Measurements from ENCODE around the gene ADCYAP1. TPM values are rescaled to one million over a fixed set of nuclear protein-coding genes. Genes with fewer than 3 reads are reported as not detected.

Gene ADCYAP1
- total and polyA plus RNA-seq, 2 experiments from 2014 or later = not detected

GRCh38 chr18:949724-950631, 45.3 kb downstream of the ADCYAP1 start:
- TF ChIP-seq EZH2 (IDR thresholded peaks at IDR 0.05; ENCODE audit: insufficient read depth, poor library complexity, severe bottlenecking) (no peak), EZH2phosphoT487 (IDR thresholded peaks at IDR 0.05; ENCODE audit: insufficient read depth, low read depth) (no peak)
- no peak overlapping the region for H3K9ac ChIP-seq
- H3K4me2 ChIP-seq (ENCODE audit: unreplicated experiment) = no peak overlapping the region
- no peaks in the 10 kb centered on the region for H3K79me2 ChIP-seq (ENCODE audit: insufficient read depth)
- no peaks in the 10 kb centered on the region for H3K36me3 ChIP-seq (ENCODE audit: low read depth)
- no peaks in the 10 kb centered on the region for H3F3A ChIP-seq (ENCODE audit: insufficient read depth)
- H3K9me2 ChIP-seq (ENCODE audit: insufficient read depth) = no peaks in the 10 kb centered on the region
- DNase-seq = no peak
- in situ Hi-C loops (cut with MboI) = no loop called here
- H3K9me3 ChIP-seq (ENCODE audit: low read depth) = no peaks in the 10 kb centered on the region
- H3K27ac ChIP-seq = no peak overlapping the region
- H3K4me1 ChIP-seq (ENCODE audit: insufficient read depth) = no peaks in the 10 kb centered on the region
- no peaks in the 10 kb centered on the region for H4K20me1 ChIP-seq (ENCODE audit: insufficient read depth)
- H2AFZ ChIP-seq = no peak overlapping the region
- 29 to 32% methylated on average over 9 of the region's 9 CpGs for WGBS, 2 experiments (ENCODE audit: low coverage in 1 of 2, low lambda C conversion rate in 2 of 2, missing lambda C conversion rate in 2 of 2)
- no peaks in the 10 kb centered on the region for H3K27me3 ChIP-seq (replicated peaks; ENCODE audit: insufficient read depth)
- no peak overlapping the region for H3K4me3 ChIP-seq

- Histone ChIP-seq H3K27ac (no peak overlapping the region), H3K9ac (no peak overlapping the region), H3K9me3 (ENCODE audit: low read depth) (no peaks in the 10 kb centered on the region), H2AFZ (no peak overlapping the region), H4K20me1 (ENCODE audit: insufficient read depth) (no peaks in the 10 kb centered on the region), H3K27me3 (replicated peaks; ENCODE audit: insufficient read depth) (no peaks in the 10 kb centered on the region), H3K79me2 (ENCODE audit: insufficient read depth) (no peaks in the 10 kb centered on the region), H3K4me1 (ENCODE audit: insufficient read depth) (no peaks in the 10 kb centered on the region), H3K9me2 (ENCODE audit: insufficient read depth) (no peaks in the 10 kb centered on the region), H3F3A (ENCODE audit: insufficient read depth) (no peaks in the 10 kb centered on the region), H3K4me2 (ENCODE audit: unreplicated experiment) (no peak overlapping the region), H3K4me3 (no peak overlapping the region), H3K36me3 (ENCODE audit: low read depth) (no peaks in the 10 kb centered on the region)
- WGBS, 2 experiments (ENCODE audit: low coverage in 1 of 2, low lambda C conversion rate in 2 of 2, missing lambda C conversion rate in 2 of 2) = 34 to 36% methylated on average over 5 of the region's 5 CpGs
- TF ChIP-seq EZH2phosphoT487 (IDR thresholded peaks at IDR 0.05; ENCODE audit: insufficient read depth, low read depth) = no peak
- no peak for TF ChIP-seq EZH2 (IDR thresholded peaks at IDR 0.05; ENCODE audit: insufficient read depth, poor library complexity, severe bottlenecking)
- in situ Hi-C loops (cut with MboI) = no loop called here
- DNase-seq = no peak
Observed at GRCh38 chr18:950882-951495, 46.3 kb downstream of the ADCYAP1 start.

GRCh38 chr18:955384-956066, 50.9 kb downstream of the ADCYAP1 start:
- Histone ChIP-seq H4K20me1 (ENCODE audit: insufficient read depth) (no peaks in the 10 kb centered on the region), H3K36me3 (ENCODE audit: low read depth) (no peaks in the 10 kb centered on the region), H3K9ac (no peak overlapping the region), H3K4me2 (ENCODE audit: unreplicated experiment) (no peak overlapping the region), H3K27ac (no peak overlapping the region), H3K4me1 (ENCODE audit: insufficient read depth) (no peaks in the 10 kb centered on the region), H2AFZ (no peak overlapping the region), H3F3A (ENCODE audit: insufficient read depth) (no peaks in the 10 kb centered on the region), H3K9me2 (ENCODE audit: insufficient read depth) (no peaks in the 10 kb centered on the region), H3K79me2 (ENCODE audit: insufficient read depth) (no peaks in the 10 kb centered on the region), H3K4me3 (no peak overlapping the region), H3K9me3 (ENCODE audit: low read depth) (no peaks in the 10 kb centered on the region), H3K27me3 (replicated peaks; ENCODE audit: insufficient read depth) (no peaks in the 10 kb centered on the region)
- TF ChIP-seq EZH2phosphoT487 (IDR thresholded peaks at IDR 0.05; ENCODE audit: insufficient read depth, low read depth) = no peak
- no peak for TF ChIP-seq EZH2 (IDR thresholded peaks at IDR 0.05; ENCODE audit: insufficient read depth, poor library complexity, severe bottlenecking)
- in situ Hi-C loops (cut with MboI) = no loop called here
- no peak for DNase-seq
- WGBS, 2 experiments (ENCODE audit: low coverage in 1 of 2, low lambda C conversion rate in 2 of 2, missing lambda C conversion rate in 2 of 2) = 7 to 11% methylated on average over 6 of the region's 6 CpGs

GRCh38 chr18:957829-958228, 53.2 kb downstream of the ADCYAP1 start:
- no peak for DNase-seq
- no peak for TF ChIP-seq EZH2phosphoT487 (IDR thresholded peaks at IDR 0.05; ENCODE audit: insufficient read depth, low read depth)
- no peak for TF ChIP-seq EZH2 (IDR thresholded peaks at IDR 0.05; ENCODE audit: insufficient read depth, poor library complexity, severe bottlenecking)
- Histone ChIP-seq H3K36me3 (ENCODE audit: low read depth) (no peaks in the 10 kb centered on the region), H3K4me3 (no peak overlapping the region), H3K4me2 (ENCODE audit: unreplicated experiment) (no peak overlapping the region), H3K9me3 (ENCODE audit: low read depth) (no peaks in the 10 kb centered on the region), H3F3A (ENCODE audit: insufficient read depth) (no peaks in the 10 kb centered on the region), H3K79me2 (ENCODE audit: insufficient read depth) (no peaks in the 10 kb centered on the region), H2AFZ (no peak overlapping the region), H3K27me3 (replicated peaks; ENCODE audit: insufficient read depth) (no peaks in the 10 kb centered on the region; the same call in 1 of the 2 replicates), H3K9ac (no peak overlapping the region), H4K20me1 (ENCODE audit: insufficient read depth) (no peaks in the 10 kb centered on the region), H3K27ac (no peak overlapping the region), H3K9me2 (ENCODE audit: insufficient read depth) (no peaks in the 10 kb centered on the region), H3K4me1 (ENCODE audit: insufficient read depth) (no peaks in the 10 kb centered on the region)
- 56 to 64% methylated on average over 5 of the region's 5 CpGs for WGBS, 2 experiments (ENCODE audit: low coverage in 1 of 2, low lambda C conversion rate in 2 of 2, missing lambda C conversion rate in 2 of 2)
- in situ Hi-C loops (cut with MboI) = no loop called here
